GM18502 (cell line): ENCODE data around the gene FRMD4A.
A peak's percentile ranks its signal among the peaks of the same experiment; 100 is the strongest.
"Not testable (repeated sequence)": the region's sequence is repeated elsewhere in the genome, so short reads cannot be mapped to it uniquely, and the experiment has no call there.

Experiments used
- ATAC-seq: cut with Tn5 transposase; IDR thresholded peaks from one replicate; pipeline ENCODE4 v1.9.1; 2021; ENCODE audit warnings: mild to moderate bottlenecking; ENCODE audit not compliant: unreplicated experiment, poor library complexity

Gene FRMD4A

GRCh38 chr10:13844651-13845050 is 486.1 kb downstream of the FRMD4A start:
- no peak for ATAC-seq

GRCh38 chr10:13842117-13842516 is 488.6 kb downstream of the FRMD4A start:
- ATAC-seq, result no peak

DNA sequence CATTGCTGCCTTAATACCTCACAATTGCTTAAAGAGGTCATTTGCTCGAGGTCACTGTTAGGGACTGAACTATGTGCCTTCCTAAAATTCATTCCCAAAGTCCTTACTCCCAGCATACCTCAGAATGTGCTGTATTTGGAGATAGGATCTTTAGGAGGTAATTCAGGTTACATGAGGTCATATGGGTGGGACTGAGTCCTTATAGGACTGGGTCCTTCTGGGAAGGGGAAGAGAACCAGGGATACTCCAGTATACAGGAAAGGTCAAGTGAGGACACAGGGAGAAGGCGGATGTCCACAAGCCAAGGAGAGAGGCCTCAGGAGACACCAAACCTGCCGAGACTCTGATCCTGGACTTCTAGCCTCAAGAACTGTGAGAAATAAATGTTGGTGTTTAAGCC is 490.7 kb downstream of the FRMD4A start:
- no peak for ATAC-seq

GRCh38 chr10:13839430-13839990 is 491.2 kb downstream of the FRMD4A start:
- ATAC-seq, result no peak

- no peak for ATAC-seq
Measured at GRCh38 chr10:13839030-13839429, 491.7 kb downstream of the FRMD4A start.

- no peak for ATAC-seq
Measured at GRCh38 chr10:13837966-13838365, 492.8 kb downstream of the FRMD4A start.

- no peak for ATAC-seq
Measured at GRCh38 chr10:13834581-13835286, 496.0 kb downstream of the FRMD4A start.

GRCh38 chr10:13831711-13832141 is 499.0 kb downstream of the FRMD4A start:
- peak; percentile 80 for ATAC-seq

GRCh38 chr10:13830385-13830784 is 500.3 kb downstream of the FRMD4A start:
- ATAC-seq, result no peak

GRCh38 chr10:13829790-13830189 is 500.9 kb downstream of the FRMD4A start:
- no peak for ATAC-seq

- ATAC-seq, result not testable (repeated sequence)
Measured at GRCh38 chr10:13828284-13828683, 502.4 kb downstream of the FRMD4A start.

- no peak for ATAC-seq
Measured at GRCh38 chr10:13827076-13827797, 503.5 kb downstream of the FRMD4A start.

DNA sequence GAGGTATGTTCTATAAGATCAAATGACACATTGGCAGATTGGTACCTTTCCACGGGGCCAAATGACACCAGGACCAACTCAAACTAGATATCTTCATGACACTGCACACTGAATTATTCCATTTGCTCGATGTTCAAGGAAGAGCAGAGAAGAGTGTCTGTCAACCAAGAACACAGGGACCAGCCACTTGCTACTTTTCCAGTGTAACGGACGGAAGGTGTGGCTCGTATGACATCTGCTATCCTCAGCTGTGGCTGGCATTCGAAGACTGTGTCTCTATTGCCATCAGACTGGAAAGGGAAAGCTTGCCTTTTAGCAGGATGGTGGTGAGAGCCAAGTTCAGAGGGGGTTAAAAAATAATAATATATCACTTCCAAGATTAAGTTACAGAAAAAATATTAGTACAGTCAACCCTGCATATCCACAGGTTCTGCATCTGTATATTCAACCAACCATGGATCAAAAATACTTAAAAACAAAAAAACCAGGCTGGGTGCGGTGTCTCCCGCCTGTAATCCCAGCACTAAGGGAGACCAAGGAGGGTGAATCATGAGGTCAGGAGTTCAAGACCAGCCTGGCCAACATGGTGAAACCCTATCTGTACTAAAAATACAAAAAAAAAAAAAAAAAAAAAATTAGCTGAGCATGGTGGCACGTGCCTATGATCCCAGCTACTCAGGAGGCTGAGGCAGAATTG is 506.9 kb downstream of the FRMD4A start:
- no peak for ATAC-seq

DNA sequence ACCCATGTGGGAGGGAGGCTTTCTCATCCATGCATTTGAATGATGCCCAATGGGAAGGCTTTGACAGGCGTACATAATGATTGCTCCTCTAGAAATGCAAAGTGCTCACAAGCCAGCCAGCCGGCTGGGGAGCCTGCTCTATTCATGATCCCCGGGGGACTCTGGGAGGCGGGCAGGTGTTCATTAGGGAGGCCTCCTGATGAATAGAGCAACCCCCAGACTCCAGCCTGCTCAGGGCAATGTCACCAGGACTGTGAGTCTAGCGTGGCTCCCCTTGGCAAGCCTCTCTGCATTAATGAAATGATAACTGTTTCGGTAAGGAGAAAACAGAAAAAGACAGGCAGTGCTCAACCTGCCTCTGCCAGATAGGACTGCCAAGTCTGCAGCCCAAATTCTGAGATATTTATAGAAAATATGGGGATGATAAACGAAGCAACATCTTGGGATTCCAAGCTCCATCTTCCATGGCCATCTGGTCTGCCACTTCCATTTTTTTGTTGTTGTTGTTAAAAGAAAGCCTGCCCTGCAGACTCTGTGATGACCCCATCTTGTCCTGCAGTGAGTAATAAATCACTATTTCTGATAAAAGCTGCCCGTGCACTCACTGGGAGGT is 507.5 kb downstream of the FRMD4A start:
- ATAC-seq, result no peak

DNA sequence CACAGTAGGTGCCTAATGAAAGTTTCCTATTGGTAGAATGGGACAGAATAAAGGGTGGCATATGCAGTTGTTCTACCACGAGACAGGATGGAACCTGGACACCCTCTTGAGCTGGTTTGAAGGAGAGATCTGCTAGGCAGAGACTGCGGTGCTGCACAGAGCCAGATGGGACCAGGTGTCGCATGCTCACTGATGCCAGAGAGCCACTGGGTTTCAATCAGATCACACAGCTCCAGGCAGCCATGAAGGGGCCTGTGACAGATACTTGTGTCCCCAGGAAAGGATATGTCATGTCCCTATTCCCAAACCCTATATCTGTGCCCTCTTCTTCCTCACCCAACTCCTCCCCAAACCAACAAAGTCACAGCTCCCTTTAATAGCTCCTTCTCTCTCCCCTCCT is 508.2 kb downstream of the FRMD4A start:
- no peak for ATAC-seq

DNA sequence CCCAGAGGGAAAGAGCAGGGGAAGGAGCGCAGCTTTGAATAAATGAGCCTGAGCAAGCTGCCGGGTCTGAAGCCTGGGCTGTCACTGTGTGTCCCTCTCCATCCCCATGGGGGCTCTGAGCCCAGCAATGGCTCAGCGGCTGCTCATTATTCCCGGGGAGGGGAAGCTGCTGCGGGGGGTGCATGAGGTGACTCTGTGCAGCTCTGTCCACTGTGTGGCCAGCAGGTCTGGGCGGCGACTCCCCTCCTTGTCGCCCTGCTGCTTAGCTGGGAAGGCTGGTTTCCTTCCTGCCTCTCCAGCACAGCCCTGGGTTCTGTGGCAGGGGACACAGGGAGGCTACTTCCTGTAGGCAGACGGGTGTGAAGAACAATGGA is 509.8 kb downstream of the FRMD4A start:
- ATAC-seq, result no peak

- ATAC-seq, result no peak
Measured at GRCh38 chr10:13820119-13820963, 510.4 kb downstream of the FRMD4A start.

DNA sequence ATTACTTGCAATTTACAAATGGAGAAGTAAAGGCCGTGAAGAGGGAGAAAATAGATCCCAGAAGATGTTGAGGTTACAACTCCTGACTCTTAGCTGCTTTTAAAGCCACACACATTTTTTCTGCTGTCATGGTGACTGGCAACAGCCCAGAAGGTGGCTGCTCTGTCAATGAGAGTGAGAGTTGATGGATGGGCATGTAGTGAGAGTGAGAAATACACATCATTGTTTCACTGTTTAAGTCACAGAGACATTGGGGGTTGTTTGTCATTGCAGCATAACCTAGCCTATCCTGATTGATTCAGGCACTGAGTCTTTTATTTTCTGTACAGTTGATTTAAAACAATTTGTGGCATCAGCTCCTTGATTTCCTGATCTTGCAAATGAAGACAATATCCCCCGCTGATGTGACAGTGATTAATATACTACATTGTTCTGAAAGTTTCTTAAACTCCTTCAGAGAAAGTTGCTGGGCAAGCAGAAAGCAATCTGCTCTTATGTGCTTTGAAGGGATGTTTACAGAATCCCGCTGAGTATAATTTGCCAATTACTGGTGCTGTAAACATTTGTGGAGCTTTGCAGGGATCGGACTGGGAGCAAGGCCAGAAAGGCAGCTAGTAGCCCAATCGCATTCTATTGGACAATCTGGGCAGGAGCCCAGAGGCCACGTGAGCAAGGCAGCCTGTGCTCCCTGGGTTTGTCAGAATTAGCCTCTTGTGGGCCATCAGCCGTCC is 514.4 kb downstream of the FRMD4A start:
- ATAC-seq, result no peak

GRCh38 chr10:13815756-13816155 is 515.0 kb downstream of the FRMD4A start:
- ATAC-seq, result no peak
